Measurements from ENCODE around the gene DPP6. TPM values are rescaled to one million over a fixed set of nuclear protein-coding genes. Genes with fewer than 3 reads are reported as not detected.

DPP6 gene
- total RNA-seq, 1 donor from 2014 or later, result not detected

DNA sequence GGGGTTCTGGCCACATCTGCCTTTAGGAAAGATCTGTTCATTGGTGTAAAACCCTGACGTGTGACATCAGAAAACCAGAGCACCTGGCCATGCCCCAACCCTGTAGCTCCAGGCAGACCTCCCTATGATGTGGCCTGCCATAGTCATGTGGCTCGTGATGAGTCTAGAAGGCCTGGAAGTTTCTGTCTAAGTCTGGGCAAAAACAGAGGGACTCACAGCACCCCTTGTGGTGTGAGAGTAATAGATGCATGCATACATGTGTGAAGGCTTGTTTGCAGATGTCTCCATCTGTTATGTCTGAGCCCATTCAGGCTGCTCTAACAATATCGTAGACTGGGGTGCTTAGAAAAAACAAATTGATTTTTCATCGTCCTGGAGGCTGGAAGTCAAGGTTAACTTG lies 641.5 kb downstream of the DPP6 start:
- H3K4me1 Mint-ChIP-seq (ENCODE audit: low read depth, unreplicated experiment), result no peaks in the 10 kb centered on the region
- H3K9me3 Mint-ChIP-seq (ENCODE audit: unreplicated experiment), result peaks cover 9% of the 10 kb centered on the region
- DNase-seq, result no peak
- no peaks in the 10 kb centered on the region for H3K27me3 Mint-ChIP-seq (ENCODE audit: unreplicated experiment)
- no peak overlapping the region for H3K4me3 Mint-ChIP-seq (ENCODE audit: unreplicated experiment)
- H3K36me3 Mint-ChIP-seq (ENCODE audit: unreplicated experiment), result peaks cover 9% of the 10 kb centered on the region
- TF ChIP-seq, protein P1, sequence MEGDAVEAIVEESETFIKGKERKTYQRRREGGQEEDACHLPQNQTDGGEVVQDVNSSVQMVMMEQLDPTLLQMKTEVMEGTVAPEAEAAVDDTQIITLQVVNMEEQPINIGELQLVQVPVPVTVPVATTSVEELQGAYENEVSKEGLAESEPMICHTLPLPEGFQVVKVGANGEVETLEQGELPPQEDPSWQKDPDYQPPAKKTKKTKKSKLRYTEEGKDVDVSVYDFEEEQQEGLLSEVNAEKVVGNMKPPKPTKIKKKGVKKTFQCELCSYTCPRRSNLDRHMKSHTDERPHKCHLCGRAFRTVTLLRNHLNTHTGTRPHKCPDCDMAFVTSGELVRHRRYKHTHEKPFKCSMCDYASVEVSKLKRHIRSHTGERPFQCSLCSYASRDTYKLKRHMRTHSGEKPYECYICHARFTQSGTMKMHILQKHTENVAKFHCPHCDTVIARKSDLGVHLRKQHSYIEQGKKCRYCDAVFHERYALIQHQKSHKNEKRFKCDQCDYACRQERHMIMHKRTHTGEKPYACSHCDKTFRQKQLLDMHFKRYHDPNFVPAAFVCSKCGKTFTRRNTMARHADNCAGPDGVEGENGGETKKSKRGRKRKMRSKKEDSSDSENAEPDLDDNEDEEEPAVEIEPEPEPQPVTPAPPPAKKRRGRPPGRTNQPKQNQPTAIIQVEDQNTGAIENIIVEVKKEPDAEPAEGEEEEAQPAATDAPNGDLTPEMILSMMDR (IDR thresholded peaks at IDR 0.05; ENCODE audit: partially characterized antibody, unreplicated experiment), result no peak
- no peak overlapping the region for H3K27ac Mint-ChIP-seq (ENCODE audit: unreplicated experiment)

DNA sequence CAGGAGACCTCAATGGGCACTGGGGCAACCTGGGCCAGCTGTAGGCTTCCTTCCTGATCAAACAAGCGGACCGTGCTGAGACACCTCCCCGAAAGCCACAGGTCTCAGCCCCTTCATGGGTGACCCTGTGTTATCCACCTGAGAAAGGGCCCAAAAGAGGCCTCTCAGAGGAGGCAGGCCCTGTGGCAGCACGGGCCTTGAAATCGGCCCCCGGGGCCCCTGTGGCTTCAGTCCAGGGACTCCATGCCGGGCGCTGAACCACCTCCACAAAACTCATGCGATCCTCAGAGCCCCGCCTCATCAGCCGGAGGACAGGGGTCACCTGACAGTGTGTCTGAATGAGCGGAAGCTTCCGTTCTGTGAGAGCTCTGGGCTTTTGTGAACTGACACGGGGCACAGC lies 643.6 kb downstream of the DPP6 start:
- H3K9me3 Mint-ChIP-seq (ENCODE audit: unreplicated experiment), result peaks cover 10% of the 10 kb centered on the region
- no peaks in the 10 kb centered on the region for H3K4me1 Mint-ChIP-seq (ENCODE audit: low read depth, unreplicated experiment)
- H3K4me3 Mint-ChIP-seq (ENCODE audit: unreplicated experiment), result no peak overlapping the region

DNA sequence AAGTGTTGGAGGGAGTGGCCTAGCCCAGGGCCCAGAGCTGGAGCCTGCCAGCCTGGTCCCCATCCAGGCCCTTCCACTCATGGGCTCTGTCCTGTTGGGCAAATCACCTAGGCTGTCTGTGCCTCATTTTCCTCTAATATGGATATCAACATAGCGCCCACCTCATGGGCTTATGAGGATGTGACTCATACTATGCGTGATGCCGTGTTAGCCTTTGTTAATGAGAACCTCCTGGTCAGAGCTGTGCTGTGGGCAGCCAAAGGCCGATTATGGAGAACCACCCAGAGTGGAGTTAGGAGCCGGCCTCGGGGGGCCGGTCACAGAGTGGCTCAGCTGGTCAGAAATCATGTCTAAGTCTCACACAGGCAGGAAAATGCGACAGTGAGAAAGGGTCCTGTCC lies 644.4 kb downstream of the DPP6 start:
- Mint-ChIP-seq H3K4me3 (ENCODE audit: unreplicated experiment) (no peak overlapping the region), H3K4me1 (ENCODE audit: low read depth, unreplicated experiment) (no peaks in the 10 kb centered on the region), H3K9me3 (ENCODE audit: unreplicated experiment) (peaks cover 11% of the 10 kb centered on the region), H3K27ac (ENCODE audit: unreplicated experiment) (no peak overlapping the region), H3K27me3 (ENCODE audit: unreplicated experiment) (no peaks in the 10 kb centered on the region), H3K36me3 (ENCODE audit: unreplicated experiment) (peaks cover 14% of the 10 kb centered on the region)
- TF ChIP-seq, protein P1 (IDR thresholded peaks at IDR 0.05; ENCODE audit: partially characterized antibody, unreplicated experiment), result no peak
- no peak for DNase-seq

More for the DNA sequence above, 643.6 kb downstream of the DPP6 start:
- no peak for DNase-seq
- Mint-ChIP-seq H3K27ac (ENCODE audit: unreplicated experiment) (no peak overlapping the region), H3K36me3 (ENCODE audit: unreplicated experiment) (peaks cover 9% of the 10 kb centered on the region), H3K27me3 (ENCODE audit: unreplicated experiment) (no peaks in the 10 kb centered on the region)
- TF ChIP-seq, protein P1 (IDR thresholded peaks at IDR 0.05; ENCODE audit: partially characterized antibody, unreplicated experiment), result no peak

DNA sequence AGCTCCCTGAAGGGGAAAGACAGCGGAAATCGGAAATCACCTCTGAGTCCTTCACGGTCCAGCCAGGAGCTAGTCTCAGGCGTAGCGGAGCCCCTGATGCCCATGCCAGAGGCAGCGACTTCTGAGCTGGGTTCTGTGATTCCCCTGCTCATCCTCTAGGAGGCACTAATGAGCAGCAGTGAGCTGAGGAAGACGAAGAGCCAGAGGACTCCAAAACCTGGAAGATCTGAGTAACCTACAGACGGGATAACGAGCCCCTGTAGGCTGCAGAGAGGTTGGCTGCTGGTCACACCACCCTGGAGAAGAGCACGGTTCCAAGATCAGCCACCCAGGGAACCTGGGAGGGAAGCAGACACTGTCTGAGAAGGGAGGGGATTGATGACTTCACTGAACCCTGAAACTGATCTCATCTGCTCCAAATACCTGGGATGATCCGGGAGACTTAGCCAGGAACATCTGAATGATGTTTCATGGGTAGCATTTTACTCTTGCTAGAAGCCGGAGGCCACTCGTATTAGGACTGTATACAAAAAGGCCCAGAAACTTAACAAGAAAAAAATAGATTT lies 646.6 kb downstream of the DPP6 start:
- TF ChIP-seq, protein P1 (IDR thresholded peaks at IDR 0.05; ENCODE audit: partially characterized antibody, unreplicated experiment), result no peak
- Mint-ChIP-seq H3K4me3 (ENCODE audit: unreplicated experiment) (no peak overlapping the region), H3K4me1 (ENCODE audit: low read depth, unreplicated experiment) (no peaks in the 10 kb centered on the region), H3K27ac (ENCODE audit: unreplicated experiment) (no peak overlapping the region), H3K36me3 (ENCODE audit: unreplicated experiment) (peaks cover 14% of the 10 kb centered on the region), H3K27me3 (ENCODE audit: unreplicated experiment) (no peaks in the 10 kb centered on the region), H3K9me3 (ENCODE audit: unreplicated experiment) (peaks cover 17% of the 10 kb centered on the region)
- no peak for DNase-seq

DNA sequence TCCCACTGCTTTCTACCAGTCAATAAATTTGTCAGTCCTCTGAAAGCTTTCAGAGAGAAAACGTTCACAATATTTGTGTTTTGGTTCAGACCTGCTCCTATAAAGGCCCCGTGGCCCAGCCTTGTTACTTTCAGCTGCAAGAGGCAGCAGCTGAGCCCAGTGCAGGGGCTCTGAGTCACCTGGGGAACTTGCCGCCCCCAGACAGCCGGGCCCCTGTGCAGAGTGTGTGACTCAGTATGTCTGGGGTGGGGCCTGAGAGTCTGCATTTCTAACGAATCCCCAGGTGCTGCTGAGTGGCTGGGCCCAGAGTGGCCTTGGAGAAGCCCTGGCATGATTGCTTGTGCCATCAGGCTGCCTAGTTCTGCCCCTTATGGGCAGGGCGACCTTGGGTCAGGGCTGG lies 647.2 kb downstream of the DPP6 start:
- no peak for DNase-seq
- H3K27ac Mint-ChIP-seq (ENCODE audit: unreplicated experiment), result no peak overlapping the region
- TF ChIP-seq, protein P1 (IDR thresholded peaks at IDR 0.05; ENCODE audit: partially characterized antibody, unreplicated experiment), result no peak
- peaks cover 14% of the 10 kb centered on the region for H3K36me3 Mint-ChIP-seq (ENCODE audit: unreplicated experiment)
- peaks cover 17% of the 10 kb centered on the region for H3K9me3 Mint-ChIP-seq (ENCODE audit: unreplicated experiment)
- H3K4me1 Mint-ChIP-seq (ENCODE audit: low read depth, unreplicated experiment), result no peaks in the 10 kb centered on the region
- no peaks in the 10 kb centered on the region for H3K27me3 Mint-ChIP-seq (ENCODE audit: unreplicated experiment)
- no peak overlapping the region for H3K4me3 Mint-ChIP-seq (ENCODE audit: unreplicated experiment)

Measured in glutamatergic neuron (in vitro differentiated cells).